Sigmoid colon (tissue), 3 donors: ENCODE results near the gene NUP160.

Source experiments
- CTCF ChIP-seq, 4 experiments: fragments of 450-650 bp in 3 of 4; fragments of 200-600 bp in 1 of 4; IDR thresholded peaks; one replicate each; pipeline ENCODE4 v1.5.1; 2016 to 2019; ENCODE audit warnings: antibody characterized with exemption in 4 of 4, mild to moderate bottlenecking in 3 of 4, moderate library complexity in 2 of 4
- POLR2A ChIP-seq, 2 donors: fragments of 450-650 bp; IDR thresholded peaks; one replicate each; pipeline ENCODE4 v1.6.1; 2016; ENCODE audit warnings: antibody characterized with exemption in 2 of 2, mild to moderate bottlenecking in 2 of 2, moderate library complexity in 2 of 2

GRCh38 chr11:47846998-47847397, 1.2 kb downstream of the NUP160 start:
- TF ChIP-seq CTCF (IDR thresholded peaks at IDR 0.05) (no peak), POLR2A (IDR thresholded peaks at IDR 0.05) (no peak)
